ENCODE data around the gene CEACAM4. TPM values are rescaled to one million over a fixed set of nuclear protein-coding genes. Genes with fewer than 3 reads are reported as not detected.

Gene CEACAM4
- total RNA-seq, 1 experiment from 2014 or later: not detected

GRCh38 chr19:41577144-41577830 is 49.6 kb downstream of the CEACAM4 start:
- Histone ChIP-seq H2AFZ (ENCODE audit: low read depth, low read length, poor library complexity, severe bottlenecking) (no peak overlapping the region), H3K36me3 (ENCODE audit: control insufficient read depth in 1 of 2, insufficient read depth in 2 of 2, low read length in 2 of 2) (no peaks in the 10 kb centered on the region), H3K9ac (ENCODE audit: low read length) (no peak overlapping the region), H3K79me2 (ENCODE audit: insufficient read depth, low read length) (no peaks in the 10 kb centered on the region), H3K4me3 (replicated peaks in 1 of 2; ENCODE audit: low read depth in 1 of 2, low read length in 2 of 2) (no peak overlapping the region), H4K20me1 (ENCODE audit: insufficient read depth) (no peaks in the 10 kb centered on the region), H3K9me2 (ENCODE audit: insufficient read depth) (no peaks in the 10 kb centered on the region), H3K4me1 (ENCODE audit: control insufficient read depth in 1 of 2, insufficient read depth in 2 of 2, low read length in 2 of 2) (no peaks in the 10 kb centered on the region), H3K4me2 (ENCODE audit: low read length) (no peak overlapping the region), H3K9me3 (ENCODE audit: control insufficient read depth in 1 of 2, insufficient read depth in 1 of 2, low read depth in 1 of 2, low read length in 2 of 2) (peaks cover 0 to 2% of the 10 kb centered on the region in 2 experiments; a peak in 2 of 4 replicates), H3K27ac (ENCODE audit: low read depth, low read length) (no peak overlapping the region), H3K27me3 (ENCODE audit: insufficient read depth, low read length) (peaks cover 32% of the 10 kb centered on the region)
- ChIA-PET POLR2A (no interaction called here), RAD21 (ENCODE audit: low non-redundant PET in 1 of 2, low total read pairs in 2 of 2, uncharacterized antibody in 2 of 2, unreplicated experiment in 2 of 2) (no interaction called here), CTCF (no interaction called here)
- BruUV-seq (replicated peaks): no TSS peak
- DNase-seq (ENCODE audit: low read depth, low spot score) (no peak), ATAC-seq (no peak)
- TF ChIP-seq JUND (IDR thresholded peaks at IDR 0.05) (no peak), POLR2AphosphoS5 (IDR thresholded peaks at IDR 0.05; ENCODE audit: low read depth, low read length) (no peak), REST (IDR thresholded peaks at IDR 0.05; ENCODE audit: low read depth) (no peak), ZNF274 (IDR thresholded peaks at IDR 0.05; ENCODE audit: low read depth, low read length) (no peak), SIN3A (IDR thresholded peaks at IDR 0.05; ENCODE audit: low read depth) (no peak), EZH2phosphoT487 (IDR thresholded peaks at IDR 0.05; ENCODE audit: borderline replicate concordance) (no peak), EGR1 (IDR thresholded peaks at IDR 0.05; ENCODE audit: low read depth) (no peak), RAD21 (IDR thresholded peaks at IDR 0.05; ENCODE audit: low read depth) (no peak), CEBPB (IDR thresholded peaks at IDR 0.05; ENCODE audit: low read depth) (no peak)
- intact Hi-C loops (cut with micrococcal nuclease): loop anchor here (10.0 kb wide), 1 partner anchor 912 kb away; no protein-coding TSS in a partner anchor

All from HCT116 (cell line).